MG63 (cell line): ENCODE measurements around the gene GPBP1. TPM values are rescaled to one million over a fixed set of nuclear protein-coding genes. Genes with fewer than 3 reads are reported as not detected.
A peak's percentile ranks its signal among the peaks of the same experiment; 100 is the strongest.
"Not testable (repeated sequence)": the region's sequence is repeated elsewhere in the genome, so short reads cannot be mapped to it uniquely, and the experiment has no call there.

Experiments
- DNase-seq: peaks from one replicate; pipeline ENCODE4 v3.0.0-alpha.2; 2020
- H3K27me3 ChIP-seq: fragments of 250-450 bp; sonication (Bioruptor Pico); 2 replicates; pipeline ENCODE4 v1.5.1; 2020; ENCODE audit warnings: mild to moderate bottlenecking, moderate library complexity
- H3K36me3 ChIP-seq: fragments of 250-450 bp; sonication (Bioruptor Pico); 2 replicates; pipeline ENCODE4 v1.5.1; 2020; ENCODE audit warnings: mild to moderate bottlenecking, moderate library complexity
- H3K4me3 ChIP-seq: fragments of 250-450 bp; sonication (Bioruptor Pico); 2 replicates; pipeline ENCODE4 v1.5.1; 2020; ENCODE audit warnings: mild to moderate bottlenecking, moderate library complexity
- H3K9me3 ChIP-seq: fragments of 250-450 bp; sonication (Bioruptor Pico); 2 replicates; pipeline ENCODE4 v1.5.1; 2020; ENCODE audit warnings: mild to moderate bottlenecking, moderate library complexity
- total RNA-seq: library from RNA; depleted of rRNA; stranded (reverse); fragments of >200 nt; shearing (Covaris generic); gene quantifications from 2 replicates; pipeline ENCODE4 v1.2.3, GENCODE V29; 2014; ENCODE audit warnings: low replicate concordance

The GPBP1 gene
- total RNA-seq, 1 experiment from 2014 or later: 37.4 TPM

DNA sequence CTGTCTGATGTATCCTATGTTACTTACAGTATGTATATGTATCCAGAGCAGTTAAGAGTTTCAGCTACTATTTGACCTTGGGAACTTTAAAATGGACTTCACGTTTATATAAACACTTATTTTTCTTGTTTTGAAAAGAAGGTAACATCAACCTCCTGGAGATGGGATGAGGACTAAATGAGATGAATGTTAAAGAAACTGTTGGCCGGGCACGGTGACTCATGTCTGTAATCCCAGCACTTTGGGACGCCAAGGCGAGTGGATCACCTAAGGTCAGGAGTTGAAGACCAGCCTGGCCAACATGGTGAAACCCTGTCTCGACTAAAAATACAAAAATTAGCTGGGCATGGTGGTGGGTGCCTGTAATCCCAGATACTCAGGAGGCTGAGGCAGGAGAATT, 19.0 kb downstream of the GPBP1 start:
- H3K4me3 ChIP-seq, H3K9me3 ChIP-seq, H3K27me3 ChIP-seq: not testable (repeated sequence)
- peak; percentile 30 for DNase-seq
- peaks cover 24% of the 10 kb centered on the region for H3K36me3 ChIP-seq

DNA sequence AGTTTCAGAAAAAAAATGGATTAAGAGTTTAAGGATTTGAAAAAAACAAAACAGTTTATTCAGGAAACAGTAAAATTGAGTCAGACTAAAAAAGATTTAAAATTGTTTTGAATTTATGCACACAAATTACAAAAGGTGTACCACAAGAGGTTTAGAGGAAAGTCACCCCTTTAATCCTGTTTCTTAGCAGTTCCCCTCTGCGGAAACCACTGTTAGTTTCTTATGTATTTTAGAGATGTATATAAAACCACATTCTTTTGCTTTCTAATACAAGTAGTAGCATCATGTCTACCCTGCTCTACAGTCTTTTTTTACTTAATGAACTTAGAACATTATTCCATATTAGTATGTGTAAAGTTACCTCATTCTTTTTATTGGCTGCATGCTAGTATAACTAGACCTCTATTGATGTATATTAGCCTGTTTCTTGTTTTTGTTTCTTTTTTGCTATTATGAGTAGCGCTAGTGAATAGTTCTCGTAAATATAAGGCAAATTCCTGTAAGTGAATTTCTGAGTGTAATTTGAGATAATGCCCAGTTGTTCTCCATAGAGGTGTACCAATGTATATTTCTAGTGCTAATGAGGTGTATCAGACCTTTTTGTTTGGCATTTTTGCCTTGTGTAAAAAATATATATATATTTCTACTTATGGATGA, 20.0 kb downstream of the GPBP1 start:
- no peaks in the 10 kb centered on the region for H3K9me3 ChIP-seq
- no peak overlapping the region for H3K4me3 ChIP-seq
- peaks cover 27% of the 10 kb centered on the region for H3K36me3 ChIP-seq
- DNase-seq: no peak
- no peaks in the 10 kb centered on the region for H3K27me3 ChIP-seq

DNA sequence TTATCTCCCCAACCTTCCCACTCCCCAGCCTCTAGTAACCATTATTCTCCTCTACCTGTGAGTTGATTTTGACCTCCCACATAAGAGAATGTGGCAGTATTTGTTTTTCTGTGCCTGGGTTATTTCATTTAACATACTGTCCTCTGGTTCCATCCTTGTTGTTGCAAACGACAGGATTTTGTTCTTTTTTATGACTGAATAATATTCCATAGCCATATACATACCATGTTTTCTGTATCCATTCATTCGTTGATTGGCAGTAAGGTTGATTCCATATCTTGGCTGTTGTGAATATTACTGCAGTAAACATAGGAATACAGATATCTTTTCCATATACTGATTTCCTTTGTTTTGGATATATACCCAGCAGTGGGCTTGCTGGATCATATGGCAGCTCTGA, 20.8 kb downstream of the GPBP1 start:
- Histone ChIP-seq H3K9me3 (no peaks in the 10 kb centered on the region), H3K36me3 (peaks cover 27% of the 10 kb centered on the region), H3K4me3 (no peak overlapping the region), H3K27me3 (no peaks in the 10 kb centered on the region)
- DNase-seq: no peak

DNA sequence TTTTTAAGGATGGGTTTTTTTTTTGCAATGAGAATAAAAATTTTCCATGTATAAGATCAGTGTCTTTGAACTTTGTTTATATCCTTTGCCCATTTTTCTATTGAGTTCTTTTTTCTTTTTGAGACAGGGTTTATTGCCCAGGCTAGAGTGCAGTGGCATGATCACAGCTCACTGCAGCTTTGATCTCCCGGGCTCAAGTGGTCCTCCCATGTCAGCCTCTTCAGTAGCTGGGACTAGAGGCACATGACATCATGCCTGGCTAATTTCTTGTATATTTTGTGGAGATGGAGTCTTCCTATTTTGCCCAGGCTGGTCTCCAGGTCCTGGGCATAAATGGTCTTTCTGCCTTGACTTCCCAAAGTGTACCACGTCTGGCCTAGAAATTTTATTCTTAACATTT, 21.2 kb downstream of the GPBP1 start:
- DNase-seq: no peak
- Histone ChIP-seq H3K4me3 (no peak overlapping the region), H3K27me3 (no peaks in the 10 kb centered on the region), H3K9me3 (no peaks in the 10 kb centered on the region), H3K36me3 (peaks cover 27% of the 10 kb centered on the region)

DNA sequence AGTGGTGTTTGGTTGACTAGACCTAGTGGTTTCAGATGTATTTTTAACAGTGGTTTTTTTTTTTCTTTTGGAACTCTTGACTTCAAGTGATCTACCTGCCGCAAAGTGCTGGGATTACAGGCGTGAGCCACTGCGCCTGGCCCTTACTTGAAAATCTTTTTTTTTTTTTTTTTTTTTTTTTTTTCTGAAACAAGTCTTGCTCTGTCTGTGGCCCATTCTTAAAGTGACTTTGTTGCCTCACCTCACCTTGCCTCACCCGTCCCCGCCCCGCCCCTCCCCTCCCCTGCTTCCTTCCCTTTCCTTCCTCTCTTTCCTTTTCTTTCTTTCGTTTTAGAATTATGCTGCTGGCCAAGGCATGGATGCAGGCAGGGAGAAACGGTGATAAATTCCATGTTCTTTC, 26.0 kb downstream of the GPBP1 start:
- peaks cover 9% of the 10 kb centered on the region for H3K36me3 ChIP-seq
- DNase-seq: no peak
- no peaks in the 10 kb centered on the region for H3K9me3 ChIP-seq
- H3K4me3 ChIP-seq: no peak overlapping the region
- no peaks in the 10 kb centered on the region for H3K27me3 ChIP-seq

DNA sequence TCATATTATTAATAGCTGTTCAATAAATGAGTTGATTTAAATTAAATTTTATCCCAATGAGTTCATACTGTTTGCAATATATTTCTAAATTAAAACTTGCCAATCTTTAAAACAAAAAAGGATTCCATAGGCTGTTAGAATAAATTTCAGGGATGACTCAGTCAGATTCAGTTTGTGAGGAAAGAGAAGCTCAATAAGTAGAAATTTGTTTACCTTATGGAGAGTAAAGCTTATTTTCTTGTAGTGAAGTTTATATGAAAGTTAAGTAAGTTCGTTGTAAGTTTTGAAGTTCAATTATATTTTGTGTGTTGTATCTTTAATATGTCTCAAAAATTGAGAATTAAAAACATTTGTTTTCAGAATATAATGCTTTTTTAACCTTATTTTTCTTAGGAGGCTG, 29.0 kb downstream of the GPBP1 start:
- Histone ChIP-seq H3K27me3 (no peaks in the 10 kb centered on the region), H3K4me3 (no peak overlapping the region), H3K36me3 (peaks cover 6% of the 10 kb centered on the region), H3K9me3 (no peaks in the 10 kb centered on the region)
- DNase-seq: no peak

DNA sequence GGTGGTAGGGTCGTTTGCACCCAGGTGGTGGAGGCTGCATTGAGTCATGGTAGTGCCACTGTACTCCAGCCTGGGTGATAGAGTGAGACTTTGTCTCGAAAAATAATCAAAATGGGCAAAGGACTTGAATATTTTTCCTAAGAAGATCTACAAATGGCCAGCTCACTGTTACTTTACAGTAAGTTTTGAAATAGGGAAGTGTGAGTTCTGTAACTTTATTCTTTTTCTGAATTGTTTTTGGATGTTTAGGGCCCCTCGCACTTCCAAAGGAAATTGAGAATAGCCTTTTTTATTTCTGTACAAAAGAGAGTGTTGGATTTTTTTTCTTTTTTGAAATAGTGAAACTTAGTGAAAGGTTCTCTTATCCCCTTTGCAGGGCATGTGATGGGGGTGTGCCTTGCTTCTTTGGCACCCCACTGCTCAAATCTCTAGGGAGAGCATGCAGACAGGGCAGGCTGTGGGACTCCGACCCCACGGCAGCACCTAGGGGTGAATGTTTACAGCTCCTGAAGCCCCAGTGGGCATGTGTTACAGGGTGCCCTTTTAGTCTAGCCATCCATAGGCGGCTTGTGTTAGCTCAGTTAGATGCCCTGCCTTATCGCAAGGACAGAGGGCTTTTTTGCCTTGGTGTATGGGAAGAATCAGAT, 33.3 kb downstream of the GPBP1 start:
- H3K4me3 ChIP-seq: no peak overlapping the region
- H3K9me3 ChIP-seq: no peaks in the 10 kb centered on the region
- no peaks in the 10 kb centered on the region for H3K27me3 ChIP-seq
- no peak for DNase-seq
- peaks cover 3% of the 10 kb centered on the region; the same call in 1 of the 2 replicates for H3K36me3 ChIP-seq

DNA sequence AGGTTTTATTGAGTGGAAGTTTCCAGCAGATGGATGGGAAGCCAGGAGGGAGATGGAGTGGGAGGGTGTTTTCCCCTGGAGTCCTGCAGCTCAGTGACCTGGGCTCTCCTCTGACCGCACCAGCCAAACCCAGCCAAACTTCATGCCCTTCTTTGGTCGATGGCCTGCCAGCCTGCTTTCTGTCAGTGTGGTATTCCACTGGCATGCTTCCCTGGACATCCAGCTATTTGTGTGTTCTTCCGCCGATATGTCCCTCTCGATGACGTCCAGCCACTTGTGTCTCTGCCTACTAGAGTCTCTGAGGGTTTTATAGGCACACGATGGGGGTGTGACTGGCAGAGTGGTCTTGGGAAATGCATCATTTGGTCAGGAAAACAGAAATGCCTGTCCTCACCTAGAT, 33.8 kb downstream of the GPBP1 start:
- no peak overlapping the region for H3K4me3 ChIP-seq
- no peak for DNase-seq
- H3K36me3 ChIP-seq: peaks cover 3% of the 10 kb centered on the region; the same call in 1 of the 2 replicates
- no peaks in the 10 kb centered on the region for H3K9me3 ChIP-seq
- H3K27me3 ChIP-seq: no peaks in the 10 kb centered on the region

DNA sequence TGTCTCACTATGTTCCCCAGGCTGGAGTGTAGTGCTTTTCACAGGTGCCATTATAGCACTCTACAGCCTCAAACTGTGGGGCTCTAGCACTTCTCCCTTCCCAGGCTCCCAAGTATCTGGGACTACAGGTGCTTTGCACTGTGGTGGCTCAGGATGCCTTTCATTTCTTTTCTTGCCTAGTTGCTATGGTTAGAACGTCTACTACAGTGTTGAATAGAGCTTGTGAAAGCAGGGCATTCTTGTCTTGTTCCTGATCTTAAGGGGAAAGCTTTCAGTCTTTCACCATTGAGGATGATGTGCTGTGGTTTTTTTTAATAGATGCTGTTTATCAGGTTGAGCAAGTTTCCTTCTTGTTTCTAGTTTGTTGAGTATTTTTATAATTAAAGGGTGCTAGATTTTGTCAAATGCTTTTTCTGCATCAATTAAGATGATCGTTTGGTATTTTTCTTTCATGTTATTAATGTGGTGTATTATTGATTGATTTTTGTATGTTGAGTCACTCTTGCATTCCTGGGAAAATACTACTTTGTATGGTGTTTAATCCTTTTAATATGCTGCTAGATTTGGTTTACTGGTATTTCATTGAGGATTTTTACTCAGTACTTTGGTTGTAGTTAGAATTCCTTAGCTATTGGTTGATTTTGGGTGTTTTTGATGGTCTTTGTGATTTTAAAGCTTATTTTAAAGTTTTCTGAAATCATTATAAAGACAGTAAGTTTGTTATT, 35.6 kb downstream of the GPBP1 start:
- H3K4me3 ChIP-seq: no peak overlapping the region

DNA sequence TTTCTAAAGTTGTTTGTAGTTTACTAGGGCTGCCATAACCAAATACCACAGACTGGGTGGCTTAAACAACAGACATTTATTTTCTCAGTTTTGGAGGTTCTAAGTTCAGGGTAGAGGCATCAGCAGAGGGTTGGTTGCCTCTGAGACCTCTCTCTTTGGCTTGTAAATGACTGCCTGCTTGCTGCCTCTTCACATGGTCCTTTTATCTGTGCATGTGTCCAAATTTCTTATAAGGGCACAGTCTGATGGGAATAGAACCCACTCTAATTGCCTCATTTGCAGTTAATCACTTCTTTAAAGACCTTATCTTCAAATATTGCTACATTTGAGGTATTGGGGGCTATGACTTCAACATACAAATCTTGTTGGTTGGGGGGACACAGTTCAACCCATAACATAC, 36.8 kb downstream of the GPBP1 start:
- H3K4me3 ChIP-seq: no peak overlapping the region

More for the DNA sequence above, 35.6 kb downstream of the GPBP1 start:
- H3K27me3 ChIP-seq: no peaks in the 10 kb centered on the region
- no peak for DNase-seq
- no peaks in the 10 kb centered on the region for H3K9me3 ChIP-seq
- peaks cover 10% of the 10 kb centered on the region for H3K36me3 ChIP-seq

DNA sequence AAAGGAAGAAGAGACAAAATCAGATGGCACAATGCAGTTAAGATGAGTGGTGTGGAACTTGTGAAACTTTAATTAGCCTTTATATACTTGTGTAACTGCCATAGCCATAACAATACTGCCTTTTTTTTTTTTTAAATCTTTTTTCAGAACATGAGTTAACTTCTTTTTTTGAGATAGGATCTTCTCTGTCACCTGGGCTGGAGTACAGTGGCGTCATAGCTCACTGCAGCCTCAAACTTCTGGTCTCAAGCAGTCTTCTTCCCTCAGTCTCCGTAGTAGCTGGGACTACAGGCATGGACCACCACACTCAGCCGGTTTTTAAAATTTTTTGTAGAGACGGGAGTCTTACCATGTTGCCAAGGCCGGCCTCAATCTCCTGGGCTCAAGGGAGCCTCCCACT, 37.2 kb downstream of the GPBP1 start:
- no peak for DNase-seq
- H3K36me3 ChIP-seq: peaks cover 15% of the 10 kb centered on the region
- no peaks in the 10 kb centered on the region for H3K9me3 ChIP-seq

More for the DNA sequence above, 36.8 kb downstream of the GPBP1 start:
- Histone ChIP-seq H3K27me3 (no peaks in the 10 kb centered on the region), H3K36me3 (peaks cover 16% of the 10 kb centered on the region), H3K9me3 (no peaks in the 10 kb centered on the region)
- no peak for DNase-seq

DNA sequence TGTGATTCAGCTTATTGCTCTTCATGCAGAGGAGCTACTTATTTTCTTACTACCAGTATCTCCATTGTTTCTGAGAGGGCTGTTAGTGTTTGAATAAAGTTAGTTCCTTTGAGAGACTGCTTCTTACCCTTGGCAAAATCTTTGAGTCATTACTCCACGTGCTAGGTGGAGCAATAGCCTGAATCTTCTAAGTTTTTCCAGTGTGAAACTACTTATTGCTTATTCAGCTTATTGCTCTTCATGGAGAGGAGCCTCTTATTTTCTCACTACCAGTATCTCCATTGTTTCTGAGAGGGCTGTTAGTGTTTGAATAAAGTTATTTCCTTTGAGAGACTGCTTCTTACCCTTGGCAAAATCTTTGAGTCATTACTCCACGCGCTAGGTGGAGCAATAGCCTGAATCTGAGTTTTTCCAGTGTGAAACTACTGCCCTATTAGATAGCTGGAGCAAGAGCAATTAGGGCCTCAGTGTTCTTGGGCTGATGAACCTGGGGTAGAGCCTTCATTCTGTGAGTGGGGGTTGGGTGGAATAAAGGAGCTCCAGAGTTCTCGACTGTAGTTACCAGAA, 41.9 kb downstream of the GPBP1 start:
- Histone ChIP-seq H3K36me3 (peaks cover 32% of the 10 kb centered on the region), H3K27me3 (no peaks in the 10 kb centered on the region), H3K9me3 (no peaks in the 10 kb centered on the region), H3K4me3 (no peak overlapping the region)
- DNase-seq: no peak

More for the DNA sequence above, 37.2 kb downstream of the GPBP1 start:
- no peak overlapping the region for H3K4me3 ChIP-seq
- no peaks in the 10 kb centered on the region for H3K27me3 ChIP-seq

DNA sequence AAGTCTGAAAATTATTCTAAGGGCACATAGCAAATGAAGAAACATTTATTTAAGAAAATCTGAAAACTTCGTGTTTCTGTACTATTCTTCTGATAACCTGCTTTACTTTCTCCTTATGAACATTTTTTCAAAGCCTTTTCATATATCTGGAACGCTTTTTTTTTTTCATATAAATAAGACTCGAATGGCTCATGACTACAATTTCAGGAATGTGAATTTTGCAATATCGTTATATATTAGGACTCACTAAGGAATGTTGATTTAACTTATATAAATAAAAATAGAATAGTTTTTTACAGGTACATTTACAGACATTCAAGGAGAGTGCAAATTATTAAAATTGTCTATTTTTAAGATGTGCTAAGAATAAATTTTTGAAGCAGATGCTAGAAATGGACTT, 42.9 kb downstream of the GPBP1 start:
- H3K9me3 ChIP-seq: no peaks in the 10 kb centered on the region
- H3K27me3 ChIP-seq: no peaks in the 10 kb centered on the region
- no peak overlapping the region for H3K4me3 ChIP-seq
- DNase-seq: no peak
- H3K36me3 ChIP-seq: peaks cover 35% of the 10 kb centered on the region

DNA sequence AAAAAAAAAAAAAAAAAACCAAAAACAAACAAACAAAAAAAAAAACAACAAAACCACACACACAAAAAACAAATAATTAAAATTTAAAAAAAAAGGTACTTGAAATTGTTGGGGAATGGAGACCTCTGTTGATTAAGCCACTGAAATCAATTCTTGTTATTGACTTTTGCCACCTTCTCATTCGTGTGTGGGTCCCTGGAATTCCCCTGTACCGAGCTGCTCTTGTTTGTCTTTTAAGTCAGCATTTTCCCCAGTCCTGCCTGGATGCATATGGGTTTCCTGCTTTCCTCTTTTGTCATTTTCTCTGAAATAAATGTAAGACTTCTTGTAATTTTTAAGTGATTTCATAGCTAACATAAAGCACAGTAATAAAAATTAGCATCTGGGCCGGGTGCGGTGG, 45.5 kb downstream of the GPBP1 start:
- DNase-seq: no peak
- Histone ChIP-seq H3K9me3 (no peaks in the 10 kb centered on the region), H3K36me3 (peaks cover 36% of the 10 kb centered on the region), H3K4me3 (no peak overlapping the region), H3K27me3 (no peaks in the 10 kb centered on the region)

DNA sequence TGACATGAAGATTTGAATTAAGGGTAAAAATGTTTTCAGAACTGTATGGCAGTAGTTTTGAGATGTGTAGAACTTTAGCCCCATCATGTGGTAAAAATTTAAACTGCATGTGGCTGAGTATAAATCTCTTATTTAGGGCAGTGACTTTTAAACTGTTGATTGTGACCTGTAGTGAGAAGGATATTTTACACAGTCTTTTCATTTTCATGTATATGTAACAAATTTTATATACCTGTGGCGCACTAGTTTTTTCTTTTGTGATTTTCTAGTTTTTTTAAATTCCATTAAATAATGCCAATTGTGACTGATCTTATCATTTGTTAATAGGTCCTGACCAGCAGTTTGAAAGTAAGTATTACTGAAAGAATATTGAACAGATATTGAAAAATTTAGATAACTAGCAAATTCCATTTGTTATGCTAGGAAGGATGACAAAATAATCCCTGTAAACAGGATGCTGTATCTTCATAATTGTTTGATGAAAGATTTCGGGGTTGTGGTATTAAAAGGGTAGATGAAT, 47.2 kb downstream of the GPBP1 start:
- Histone ChIP-seq H3K4me3 (no peak overlapping the region), H3K9me3 (no peaks in the 10 kb centered on the region), H3K27me3 (no peaks in the 10 kb centered on the region), H3K36me3 (peaks cover 38% of the 10 kb centered on the region)
- no peak for DNase-seq

DNA sequence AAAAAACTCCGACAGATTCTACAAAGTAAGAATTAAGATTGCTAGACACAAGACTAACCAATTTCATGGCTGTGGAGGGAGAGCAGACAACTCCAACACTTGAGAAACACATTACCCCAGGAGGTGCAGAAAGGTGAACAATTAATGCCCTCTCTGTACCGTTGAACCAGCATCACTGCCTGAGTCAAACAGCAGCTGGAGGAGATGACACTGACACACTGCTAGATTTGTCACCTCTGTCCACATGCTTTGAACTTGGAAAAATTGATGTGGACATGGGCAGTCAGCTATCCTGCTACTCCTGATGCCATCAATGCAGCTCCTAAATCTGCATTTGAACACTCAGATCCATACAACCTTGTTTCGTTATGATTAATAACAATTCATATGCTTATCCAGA, 51.7 kb downstream of the GPBP1 start:
- H3K9me3 ChIP-seq: no peaks in the 10 kb centered on the region
- no peak for DNase-seq
- no peaks in the 10 kb centered on the region for H3K27me3 ChIP-seq
- no peak overlapping the region for H3K4me3 ChIP-seq
- H3K36me3 ChIP-seq: peaks cover 26% of the 10 kb centered on the region

DNA sequence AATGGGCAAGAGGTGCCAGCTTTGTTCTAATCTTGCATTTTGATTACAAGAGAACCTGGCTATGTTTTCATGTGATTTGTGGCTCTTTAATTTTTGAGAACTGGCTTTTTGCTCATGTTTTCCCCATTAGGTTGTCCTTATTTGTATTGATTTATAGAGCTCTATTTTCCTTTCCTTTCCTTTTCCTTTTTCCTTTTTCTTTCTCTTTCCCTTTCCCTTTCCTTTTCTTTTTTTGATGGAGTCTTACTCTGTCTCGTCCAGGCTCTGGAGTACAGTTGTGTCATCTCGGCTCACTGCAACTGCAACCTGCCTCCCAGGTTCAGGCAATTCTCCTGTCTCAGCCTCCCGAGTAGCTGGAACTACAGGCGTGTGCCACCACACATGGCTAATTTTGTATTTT, 55.5 kb downstream of the GPBP1 start:
- H3K36me3 ChIP-seq: peaks cover 48% of the 10 kb centered on the region
- DNase-seq: no peak
- H3K27me3 ChIP-seq: no peaks in the 10 kb centered on the region
- H3K9me3 ChIP-seq: peaks cover 11% of the 10 kb centered on the region
- H3K4me3 ChIP-seq: no peak overlapping the region
